HCT116 (cell line): ENCODE results near the gene PNPLA2. TPM values are rescaled to one million over a fixed set of nuclear protein-coding genes. Genes with fewer than 3 reads are reported as not detected.

Source experiments
- ATAC-seq: fragments of 200-7000 bp; cut with Tn5 transposase; 2 replicates; pipeline ENCODE4 v1.9.1; 2020; ENCODE audit warnings: mild to moderate bottlenecking, moderate library complexity
- BruUV-seq: library from RNA; stranded (reverse); fragments of 400-500 nt; replicated peaks from 2 replicates; lab custom pipeline; 2021; lab: Mats Ljungman, UMichigan
- CTCF ChIA-PET: fragments of 300-600 bp; sonication (Branson Sonifier 250); formaldehyde crosslinking; loops from one replicate; lab custom pipeline; 2021; ENCODE audit warnings: antibody characterized with exemption; lab: Charles Lee
- POLR2A ChIA-PET: fragments of 300-600, 350-600 bp; sonication (Branson Sonifier 250); formaldehyde crosslinking; loops from one replicate; lab custom pipeline; 2021; ENCODE audit warnings: antibody characterized with exemption; lab: Charles Lee
- RAD21 ChIA-PET, 2 experiments: fragments of 300-600 bp; sonication (Branson Sonifier 250); formaldehyde crosslinking; loops; one replicate each; lab custom pipeline; 2023; ENCODE audit warnings: low total read pairs in 2 of 2; ENCODE audit not compliant: uncharacterized antibody in 2 of 2, unreplicated experiment in 2 of 2, low non-redundant PET in 1 of 2; lab: Charles Lee
- DNase-seq: peaks from one replicate; pipeline ENCODE4 v3.0.0-alpha.2; 2010; ENCODE audit warnings: low read depth, low spot score
- H2AFZ ChIP-seq: fragments of 200-600 bp; shearing (Covaris generic), sonication (generic); 2 replicates; pipeline ENCODE4 v1.6.1; 2017; ENCODE audit warnings: low read depth, mixed run types, mixed read lengths, antibody characterized with exemption, low read length; ENCODE audit not compliant: poor library complexity, severe bottlenecking
- H3K27ac ChIP-seq: 2 replicates; pipeline ENCODE4 v1.5.1; 2012; ENCODE audit warnings: low read depth, low read length
- H3K27me3 ChIP-seq: fragments of 200-600 bp; sonication (generic); 2 replicates; pipeline ENCODE4 v1.6.1; 2016; ENCODE audit warnings: mixed run types, low read length, mixed read lengths; ENCODE audit not compliant: insufficient read depth
- H3K36me3 ChIP-seq, 2 experiments: fragments of 200-500 bp in 1 of 2; fragments of 200-600 bp in 1 of 2; sonication (Bioruptor generic) in 1 of 2; sonication (generic) in 1 of 2; 2 replicates each; pipeline versions ENCODE4 v1.5.1 to v1.6.1; 2014 to 2016; ENCODE audit warnings: low read length in 2 of 2, inconsistent platforms in 1 of 2, mixed read lengths in 1 of 2, mixed run types in 1 of 2; ENCODE audit not compliant: insufficient read depth in 2 of 2, control insufficient read depth in 1 of 2
- H3K4me1 ChIP-seq, 2 experiments: fragments of 200-600 bp in 1 of 2; sonication (generic) in 1 of 2; 2 replicates each; pipeline versions ENCODE4 v1.5.1 to v1.6.1; 2012 to 2017; ENCODE audit warnings: low read length in 2 of 2, inconsistent platforms in 1 of 2, mild to moderate bottlenecking in 1 of 2, mixed read lengths in 1 of 2, mixed run types in 1 of 2, moderate library complexity in 1 of 2; ENCODE audit not compliant: insufficient read depth in 2 of 2, control insufficient read depth in 1 of 2
- H3K4me2 ChIP-seq: fragments of 200-600 bp; sonication (generic); 2 replicates; pipeline ENCODE4 v1.6.1; 2017; ENCODE audit warnings: mixed run types, low read length, mixed read lengths
- H3K4me3 ChIP-seq, 2 experiments: fragments of 200-600 bp in 1 of 2; sonication (generic) in 1 of 2; replicated peaks in 1 of 2; 2 replicates each; pipeline ENCODE4 v1.5.1; 2011 to 2016; ENCODE audit warnings: low read length in 2 of 2, control low read depth in 1 of 2, low read depth in 1 of 2, mild to moderate bottlenecking in 1 of 2, mixed read lengths in 1 of 2, mixed run types in 1 of 2
- H3K79me2 ChIP-seq: fragments of 200-600 bp; sonication (generic); 2 replicates; pipeline ENCODE4 v1.6.1; 2017; ENCODE audit warnings: mild to moderate bottlenecking, mixed run types, low read length, moderate library complexity, mixed read lengths; ENCODE audit not compliant: insufficient read depth
- H3K9ac ChIP-seq: fragments of 200-600 bp; sonication (generic); 2 replicates; pipeline ENCODE4 v1.6.1; 2016; ENCODE audit warnings: low read length, mixed read lengths
- H3K9me2 ChIP-seq: fragments of 200-600 bp; sonication (generic), shearing (Covaris generic); 2 replicates; pipeline ENCODE4 v1.6.1; 2017; ENCODE audit warnings: mixed run types, mild to moderate bottlenecking, moderate library complexity; ENCODE audit not compliant: insufficient read depth
- H3K9me3 ChIP-seq, 2 experiments: fragments of 200-500 bp in 1 of 2; fragments of 200-600 bp in 1 of 2; sonication (Bioruptor generic) in 1 of 2; sonication (generic) in 1 of 2; 2 replicates each; pipeline ENCODE4 v1.6.1; 2014 to 2017; ENCODE audit warnings: low read length in 2 of 2, mixed read lengths in 2 of 2, inconsistent platforms in 1 of 2, low read depth in 1 of 2, mild to moderate bottlenecking in 1 of 2, mixed run types in 1 of 2, moderate library complexity in 1 of 2; ENCODE audit not compliant: control insufficient read depth in 1 of 2, insufficient read depth in 1 of 2
- H4K20me1 ChIP-seq: fragments of 200-600 bp; sonication (generic), shearing (Covaris generic); 2 replicates; pipeline ENCODE4 v1.6.1; 2017; ENCODE audit warnings: mixed run types, mild to moderate bottlenecking, moderate library complexity; ENCODE audit not compliant: insufficient read depth
- CEBPB ChIP-seq: IDR thresholded peaks from 2 replicates; pipeline ENCODE4 v1.6.1; 2012; ENCODE audit warnings: low read depth
- CTCF ChIP-seq, 3 experiments: fragments of 200-600 bp in 1 of 3; sonication (generic) in 1 of 3; IDR thresholded peaks in 2 of 3; conservative IDR thresholded peaks in 1 of 3; 2 replicates each; pipeline ENCODE4 v1.5.1; 2012 to 2017; ENCODE audit warnings: low read depth in 2 of 3, low read length in 2 of 3, antibody characterized with exemption in 1 of 3, borderline replicate concordance in 1 of 3, control low read depth in 1 of 3, mild to moderate bottlenecking in 1 of 3, mixed read lengths in 1 of 3, mixed run types in 1 of 3, moderate library complexity in 1 of 3; ENCODE audit not compliant: insufficient read depth in 1 of 3
- EGR1 ChIP-seq: IDR thresholded peaks from 2 replicates; pipeline ENCODE4 v1.6.1; 2012; ENCODE audit warnings: low read depth
- EZH2phosphoT487 ChIP-seq: fragments of 200-600 bp; IDR thresholded peaks from 2 replicates; pipeline ENCODE4 v1.6.1; 2018; ENCODE audit warnings: antibody characterized with exemption, borderline replicate concordance
- FOSL1 ChIP-seq: IDR thresholded peaks from 2 replicates; pipeline ENCODE4 v1.6.1; 2012; ENCODE audit warnings: low read depth
- JUND ChIP-seq: IDR thresholded peaks from 2 replicates; pipeline ENCODE4 v1.6.1; 2012
- POLR2A ChIP-seq: IDR thresholded peaks from 2 replicates; pipeline ENCODE4 v1.7.0; 2011; ENCODE audit warnings: borderline replicate concordance; ENCODE audit not compliant: insufficient read depth, insufficient read length; ENCODE audit errors: extremely low read depth
- POLR2AphosphoS5 ChIP-seq: IDR thresholded peaks from 2 replicates; pipeline ENCODE4 v1.6.1; 2011; ENCODE audit warnings: mild to moderate bottlenecking, low read depth, low read length, moderate library complexity
- RAD21 ChIP-seq: IDR thresholded peaks from 2 replicates; pipeline ENCODE4 v1.6.1; 2012; ENCODE audit warnings: low read depth, mild to moderate bottlenecking
- SIN3A ChIP-seq: IDR thresholded peaks from 2 replicates; pipeline ENCODE4 v1.6.1; 2012; ENCODE audit warnings: low read depth
- SP1 ChIP-seq: IDR thresholded peaks from 2 replicates; pipeline ENCODE4 v1.6.1; 2012; ENCODE audit warnings: low read depth
- SRF ChIP-seq: IDR thresholded peaks from 2 replicates; pipeline ENCODE4 v1.6.1; 2012; ENCODE audit warnings: low read depth
- TCF7L2 ChIP-seq: IDR thresholded peaks from 2 replicates; pipeline ENCODE4 v1.7.0; 2011; ENCODE audit warnings: borderline replicate concordance, inconsistent platforms; ENCODE audit not compliant: insufficient read depth, insufficient read length; ENCODE audit errors: extremely low read depth
- intact Hi-C: fragments of 100-400 bp; cut with micrococcal nuclease; formaldehyde crosslinking; loops from 2 replicates; pipeline ENCODE4 v1.10.0; 2022
- total RNA-seq: library from RNA; stranded (reverse); gene quantifications from one replicate; pipeline ENCODE4 v1.2.1, GENCODE V29; 2021; ENCODE audit not compliant: unreplicated experiment

The PNPLA2 gene
- total RNA-seq, 1 experiment from 2014 or later: 124 TPM

- no peak for TF ChIP-seq CTCF (IDR thresholded peaks at IDR 0.05 in 2 of 3, conservative IDR thresholded peaks at IDR 0.05 in 1 of 3; ENCODE audit: borderline replicate concordance in 1 of 3, insufficient read depth in 1 of 3, low read depth in 2 of 3, low read length in 2 of 3)
- TF ChIP-seq FOSL1: no peak
- TF ChIP-seq SP1: no peak
- no peak for TF ChIP-seq EZH2phosphoT487
- TF ChIP-seq EGR1: no peak
- TF ChIP-seq RAD21: no peak
- no peak for TF ChIP-seq JUND
- no peak for TF ChIP-seq POLR2A
- no peak for TF ChIP-seq SIN3A
- no peak for TF ChIP-seq POLR2AphosphoS5
- no peak for TF ChIP-seq SRF
- TF ChIP-seq CEBPB: no peak
- TF ChIP-seq, all 23 proteins: peak for 0
These were observed 5.7 kb upstream of the PNPLA2 start (continued) for GRCh38 chr11:813072-813455.

- TF ChIP-seq TCF7L2: no peak
- peak; percentile 51 for TF ChIP-seq POLR2AphosphoS5
- Histone ChIP-seq H3K4me3 (no peak overlapping the region), H3K27me3 (no peaks in the 10 kb centered on the region), H3K4me2 (no peak overlapping the region), H3K4me1 (peaks cover 14 to 48% of the 10 kb centered on the region in 2 experiments), H3K9me3 (no peaks in the 10 kb centered on the region), H2AFZ (no peak overlapping the region), H3K9ac (peak overlapping the region; percentile 14; the same call in 1 of the 2 replicates), H3K79me2 (peaks cover 41% of the 10 kb centered on the region), H3K27ac (peak overlapping the region; percentile 93), H3K36me3 (peaks cover 21 to 38% of the 10 kb centered on the region in 2 experiments), H4K20me1 (peaks cover 17% of the 10 kb centered on the region; the same call in 1 of the 2 replicates), H3K9me2 (no peaks in the 10 kb centered on the region)
- no TSS peak for BruUV-seq
- no peak for DNase-seq
- POLR2A ChIA-PET: no interaction called here
- RAD21 ChIA-PET: no interaction called here
- intact Hi-C loops: no loop called here
- peak; percentile 3; the same call in 1 of the 2 replicates for ATAC-seq
- CTCF ChIA-PET: no interaction called here
These were observed 5.1 kb upstream of the PNPLA2 start for GRCh38 chr11:813456-814096.
